ENCODE measurements around the gene FITM1.

GRCh38 chr14:24083462-24083861, 47.0 kb upstream of the FITM1 start:
- TF ChIP-seq ZNF530 (tag by site-specific recombination; IDR thresholded peaks at IDR 0.05; ENCODE audit: low read depth) (no peak), ZNF416 (tag by site-specific recombination; IDR thresholded peaks at IDR 0.05) (no peak)
- TF ChIP-seq, protein P1, sequence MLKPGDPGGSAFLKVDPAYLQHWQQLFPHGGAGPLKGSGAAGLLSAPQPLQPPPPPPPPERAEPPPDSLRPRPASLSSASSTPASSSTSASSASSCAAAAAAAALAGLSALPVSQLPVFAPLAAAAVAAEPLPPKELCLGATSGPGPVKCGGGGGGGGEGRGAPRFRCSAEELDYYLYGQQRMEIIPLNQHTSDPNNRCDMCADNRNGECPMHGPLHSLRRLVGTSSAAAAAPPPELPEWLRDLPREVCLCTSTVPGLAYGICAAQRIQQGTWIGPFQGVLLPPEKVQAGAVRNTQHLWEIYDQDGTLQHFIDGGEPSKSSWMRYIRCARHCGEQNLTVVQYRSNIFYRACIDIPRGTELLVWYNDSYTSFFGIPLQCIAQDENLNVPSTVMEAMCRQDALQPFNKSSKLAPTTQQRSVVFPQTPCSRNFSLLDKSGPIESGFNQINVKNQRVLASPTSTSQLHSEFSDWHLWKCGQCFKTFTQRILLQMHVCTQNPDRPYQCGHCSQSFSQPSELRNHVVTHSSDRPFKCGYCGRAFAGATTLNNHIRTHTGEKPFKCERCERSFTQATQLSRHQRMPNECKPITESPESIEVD (tag by site-specific recombination; IDR thresholded peaks at IDR 0.05): no peak

Measured in HEK293 (cell line).